GDM1 (cell line): ENCODE data around the gene URI1.
"Not testable (repeated sequence)": the region's sequence is repeated elsewhere in the genome, so short reads cannot be mapped to it uniquely, and the experiment has no call there.

Experiments
- DNase-seq: peaks from one replicate; lab custom pipeline; 2025; lab: John Stamatoyannopoulos, UW

The URI1 gene

GRCh38 chr19:29941828-29942403, at the start of gene URI1:
Gene URI1, plus strand, starts transcription at chr19:29942239. Its CDS starts 309 bp downstream, at chr19:29942548.
- peak; percentile 80 for DNase-seq

GRCh38 chr19:29893606-29894284, 48.3 kb upstream of the URI1 start:
- DNase-seq: no peak

GRCh38 chr19:29896802-29897201, 45.2 kb upstream of the URI1 start:
- no peak for DNase-seq

GRCh38 chr19:29897466-29897865, 44.6 kb upstream of the URI1 start:
- no peak for DNase-seq

- no peak for DNase-seq
Observed at GRCh38 chr19:29904017-29904416, 38.0 kb upstream of the URI1 start.

- DNase-seq: no peak
Observed at GRCh38 chr19:29908963-29909944, 32.8 kb upstream of the URI1 start.

GRCh38 chr19:29914933-29915332, 27.1 kb upstream of the URI1 start:
- no peak for DNase-seq

GRCh38 chr19:29915832-29916231, 26.2 kb upstream of the URI1 start:
- not testable (repeated sequence) for DNase-seq

GRCh38 chr19:29917911-29918310, 24.1 kb upstream of the URI1 start:
- no peak for DNase-seq

- DNase-seq: no peak
Observed at GRCh38 chr19:29918891-29919290, 23.1 kb upstream of the URI1 start.

GRCh38 chr19:29922972-29923371, 19.1 kb upstream of the URI1 start:
- DNase-seq: no peak

- DNase-seq: no peak
Observed at GRCh38 chr19:29923653-29924052, 18.4 kb upstream of the URI1 start.

GRCh38 chr19:29926031-29926430, 16.0 kb upstream of the URI1 start:
- DNase-seq: no peak

- DNase-seq: no peak
Observed at GRCh38 chr19:29926801-29927200, 15.2 kb upstream of the URI1 start.

GRCh38 chr19:29927944-29928625, 14.0 kb upstream of the URI1 start:
- no peak for DNase-seq

- no peak for DNase-seq
Observed at GRCh38 chr19:29928831-29929230, 13.2 kb upstream of the URI1 start.

- DNase-seq: no peak
Observed at GRCh38 chr19:29934257-29934656, 7.8 kb upstream of the URI1 start.

GRCh38 chr19:29934781-29935180, 7.3 kb upstream of the URI1 start:
- no peak for DNase-seq

- no peak for DNase-seq
Observed at GRCh38 chr19:29936409-29936808, 5.6 kb upstream of the URI1 start.

GRCh38 chr19:29939628-29940027, 2.4 kb upstream of the URI1 start:
- no peak for DNase-seq

- DNase-seq: no peak
Observed at GRCh38 chr19:29940971-29941585, 961 bp upstream of the URI1 start.
